RWPE2 (cell line): ENCODE data around the gene OBSCN.

Experiments
- ATAC-seq: fragments of 200-7000 bp; cut with Tn5 transposase; 3 replicates; pipeline ENCODE4 v1.9.1; 2021; ENCODE audit warnings: low read depth
- DNase-seq: peaks from one replicate; pipeline ENCODE4 v3.0.0-alpha.2; 2020; ENCODE audit warnings: low spot score
- H3K27ac ChIP-seq: fragments of 450-650 bp; 2 replicates; pipeline ENCODE4 v1.5.1; 2017; ENCODE audit warnings: mild to moderate bottlenecking; ENCODE audit not compliant: poor library complexity, severe bottlenecking
- H3K27me3 ChIP-seq: fragments of 250-450 bp; sonication (Bioruptor Pico); 2 replicates; pipeline ENCODE4 v1.5.1; 2021; ENCODE audit warnings: mild to moderate bottlenecking, moderate library complexity; ENCODE audit not compliant: insufficient read depth, poor library complexity, severe bottlenecking
- H3K36me3 ChIP-seq: fragments of 250-450 bp; sonication (Bioruptor Pico); 2 replicates; pipeline ENCODE4 v1.5.1; 2020; ENCODE audit warnings: low read depth, mild to moderate bottlenecking, moderate library complexity
- H3K4me1 ChIP-seq: fragments of 250-450 bp; sonication (Bioruptor Pico); 2 replicates; pipeline ENCODE4 v1.5.1; 2021; ENCODE audit warnings: mild to moderate bottlenecking, moderate library complexity; ENCODE audit not compliant: insufficient read depth, poor library complexity, severe bottlenecking
- H3K4me3 ChIP-seq: fragments of 250-450 bp; sonication (Bioruptor Pico); 2 replicates; pipeline ENCODE4 v1.5.1; 2021; ENCODE audit warnings: mild to moderate bottlenecking, moderate library complexity; ENCODE audit not compliant: severe bottlenecking
- H3K9me3 ChIP-seq: fragments of 250-450 bp; sonication (Bioruptor Pico); 2 replicates; pipeline ENCODE4 v1.5.1; 2021; ENCODE audit warnings: mild to moderate bottlenecking, moderate library complexity; ENCODE audit not compliant: severe bottlenecking
- CTCF ChIP-seq: fragments of 450-650 bp; IDR thresholded peaks from one replicate; pipeline ENCODE4 v1.5.1; 2017; ENCODE audit warnings: mild to moderate bottlenecking, moderate library complexity; ENCODE audit not compliant: poor library complexity, severe bottlenecking

Gene OBSCN

GRCh38 chr1:228414511-228415211 is 206.8 kb downstream of the OBSCN start:
- Histone ChIP-seq H3K27me3 (no peaks in the 10 kb centered on the region), H3K9me3 (no peaks in the 10 kb centered on the region), H3K36me3 (no peaks in the 10 kb centered on the region), H3K4me3 (no peak overlapping the region), H3K4me1 (peaks cover 10% of the 10 kb centered on the region), H3K27ac (no peak overlapping the region)
- DNase-seq (no peak), ATAC-seq (no peak)
- no peak for TF ChIP-seq CTCF

GRCh38 chr1:228415221-228415620 is 207.4 kb downstream of the OBSCN start:
- Histone ChIP-seq H3K36me3 (no peaks in the 10 kb centered on the region), H3K27ac (no peak overlapping the region), H3K4me1 (peaks cover 10% of the 10 kb centered on the region), H3K27me3 (no peaks in the 10 kb centered on the region), H3K4me3 (no peak overlapping the region), H3K9me3 (no peaks in the 10 kb centered on the region)
- no peak for TF ChIP-seq CTCF
- DNase-seq (no peak), ATAC-seq (no peak)

GRCh38 chr1:228415853-228416216 is 208.0 kb downstream of the OBSCN start:
- no peaks in the 10 kb centered on the region for H3K27me3 ChIP-seq
- peak overlapping the region; percentile 30 for H3K4me3 ChIP-seq
- no peaks in the 10 kb centered on the region for H3K9me3 ChIP-seq
- no peak for TF ChIP-seq CTCF
- H3K36me3 ChIP-seq, result no peaks in the 10 kb centered on the region
- ATAC-seq, result no peak
- DNase-seq, result no peak
- H3K27ac ChIP-seq, result no peak overlapping the region
- peaks cover 10% of the 10 kb centered on the region for H3K4me1 ChIP-seq

GRCh38 chr1:228416217-228416933 is 208.5 kb downstream of the OBSCN start, which contains the start of gene TRIM17:
TSS of gene TRIM17 (minus strand) at chr1:228416861. CDS start at chr1:228415072, 1,789 bp downstream.
- Histone ChIP-seq H3K27ac (no peak within 1 kb of the TSS), H3K4me3 (peak within 1 kb of the TSS; percentile 30), H3K4me1 (peaks cover 10% of the 10 kb centered on the region), H3K9me3 (no peaks in the 10 kb centered on the region), H3K27me3 (no peaks in the 10 kb centered on the region), H3K36me3 (no peaks in the 10 kb centered on the region)
- TF ChIP-seq CTCF, result no peak
- DNase-seq, result no peak
- ATAC-seq, result peak; percentile 63

GRCh38 chr1:228417061-228417460 is 209.2 kb downstream of the OBSCN start:
- TF ChIP-seq CTCF, result no peak
- Histone ChIP-seq H3K4me3 (no peak overlapping the region), H3K27me3 (no peaks in the 10 kb centered on the region), H3K9me3 (no peaks in the 10 kb centered on the region), H3K36me3 (no peaks in the 10 kb centered on the region), H3K4me1 (peaks cover 10% of the 10 kb centered on the region), H3K27ac (no peak overlapping the region)
- ATAC-seq (no peak), DNase-seq (no peak)
